Jurkat, Clone E6-1 (cell line): Measurements from ENCODE around the gene IFT122.
"Not testable (repeated sequence)": the region's sequence is repeated elsewhere in the genome, so short reads cannot be mapped to it uniquely, and the experiment has no call there.

ENCODE experiments used
- DNase-seq: peaks from one replicate; pipeline ENCODE4 v3.0.0-alpha.2; 2011; ENCODE audit warnings: low read depth, low spot score
- H3K4me3 ChIP-seq: 2 replicates; pipeline ENCODE4 v1.5.1; 2011; ENCODE audit warnings: mild to moderate bottlenecking, low read length, control low read depth, moderate library complexity

IFT122 gene

GRCh38 chr3:129543999-129544398 lies 104.0 kb downstream of the IFT122 start:
- H3K4me3 ChIP-seq = no peak overlapping the region
- DNase-seq = no peak

- not testable (repeated sequence) for DNase-seq, H3K4me3 ChIP-seq
Measured at GRCh38 chr3:129545951-129546350, 105.9 kb downstream of the IFT122 start.

GRCh38 chr3:129547241-129547640 lies 107.2 kb downstream of the IFT122 start:
- no peak overlapping the region for H3K4me3 ChIP-seq
- DNase-seq = no peak

GRCh38 chr3:129548104-129548965 lies 108.3 kb downstream of the IFT122 start:
- H3K4me3 ChIP-seq = no peak overlapping the region
- DNase-seq = no peak

GRCh38 chr3:129549006-129549800 lies 109.2 kb downstream of the IFT122 start:
- DNase-seq = no peak
- no peak overlapping the region for H3K4me3 ChIP-seq

GRCh38 chr3:129549805-129550204 lies 109.8 kb downstream of the IFT122 start:
- no peak for DNase-seq
- no peak overlapping the region for H3K4me3 ChIP-seq

- no peak overlapping the region for H3K4me3 ChIP-seq
- no peak for DNase-seq
Measured at GRCh38 chr3:129552287-129553050, 112.4 kb downstream of the IFT122 start.

- DNase-seq = no peak
- H3K4me3 ChIP-seq = no peak overlapping the region
Measured at GRCh38 chr3:129553171-129553570, 113.1 kb downstream of the IFT122 start.

DNA sequence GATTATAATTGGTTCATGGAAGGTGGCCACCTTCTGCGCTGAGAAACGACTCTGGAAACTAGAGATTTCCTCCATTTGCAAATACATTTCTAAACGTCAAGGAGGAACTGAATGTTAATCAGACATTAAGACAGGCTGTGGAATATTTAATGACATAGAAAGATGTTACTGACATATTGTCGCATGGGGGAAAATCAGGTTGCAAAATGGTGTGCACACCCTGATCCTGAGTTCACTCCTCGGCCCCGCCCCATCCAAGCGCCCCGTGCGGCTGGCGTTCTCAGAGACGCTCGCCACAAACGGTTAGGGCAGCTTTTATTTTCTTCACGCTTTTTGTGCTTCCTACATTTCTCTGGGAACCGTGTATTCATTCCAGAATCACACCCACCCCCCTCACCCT lies 113.7 kb downstream of the IFT122 start:
- peak; percentile 48 for DNase-seq
- H3K4me3 ChIP-seq = peak overlapping the region; percentile 9; the same call in 1 of the 2 replicates

GRCh38 chr3:129554356-129555152 lies 114.5 kb downstream of the IFT122 start:
- DNase-seq = peak; percentile 31
- H3K4me3 ChIP-seq = no peak overlapping the region

- H3K4me3 ChIP-seq = no peak overlapping the region
Measured at GRCh38 chr3:129555153-129555550, 115.1 kb downstream of the IFT122 start.

DNA sequence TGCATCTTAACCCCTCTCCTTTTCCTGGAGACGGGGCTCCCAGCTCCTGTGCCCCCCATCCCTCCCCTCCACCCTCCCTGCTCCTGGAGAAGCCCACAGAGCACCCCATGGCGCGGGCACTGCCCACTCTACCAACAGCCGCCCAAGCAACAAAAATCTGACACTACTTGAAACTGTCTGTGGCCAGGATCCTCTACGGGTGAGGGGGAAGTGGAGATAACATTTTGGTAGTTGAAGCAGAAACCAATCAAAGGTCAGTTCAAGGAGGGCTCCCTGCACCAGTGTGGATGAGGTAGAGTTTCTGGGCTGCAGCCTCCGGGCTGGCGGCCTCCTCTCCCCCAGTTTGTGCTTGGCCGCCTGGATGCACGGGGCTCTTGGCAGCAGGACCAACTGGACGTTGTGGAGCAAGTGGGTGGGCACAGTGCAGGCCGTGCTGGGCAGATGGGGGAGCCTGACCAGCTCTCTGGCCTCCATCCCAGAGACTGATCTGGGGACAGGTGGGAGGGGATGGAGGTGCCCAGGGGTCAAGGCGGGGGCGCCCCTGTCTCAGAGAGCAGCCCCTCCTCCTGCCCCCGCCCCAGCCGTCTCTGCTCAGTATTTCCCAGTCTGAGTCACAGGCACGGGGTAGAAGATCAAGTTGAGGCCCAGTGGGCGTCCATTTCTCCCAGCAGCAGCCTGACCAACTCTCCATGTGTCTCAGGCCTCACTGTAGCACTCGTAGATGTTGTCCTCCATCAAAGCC lies 115.8 kb downstream of the IFT122 start:
- DNase-seq = no peak
- no peak overlapping the region for H3K4me3 ChIP-seq

More at GRCh38 chr3:129555153-129555550, 115.1 kb downstream of the IFT122 start:
- no peak for DNase-seq

GRCh38 chr3:129556358-129556695 lies 116.3 kb downstream of the IFT122 start:
- DNase-seq = no peak
- no peak overlapping the region for H3K4me3 ChIP-seq

DNA sequence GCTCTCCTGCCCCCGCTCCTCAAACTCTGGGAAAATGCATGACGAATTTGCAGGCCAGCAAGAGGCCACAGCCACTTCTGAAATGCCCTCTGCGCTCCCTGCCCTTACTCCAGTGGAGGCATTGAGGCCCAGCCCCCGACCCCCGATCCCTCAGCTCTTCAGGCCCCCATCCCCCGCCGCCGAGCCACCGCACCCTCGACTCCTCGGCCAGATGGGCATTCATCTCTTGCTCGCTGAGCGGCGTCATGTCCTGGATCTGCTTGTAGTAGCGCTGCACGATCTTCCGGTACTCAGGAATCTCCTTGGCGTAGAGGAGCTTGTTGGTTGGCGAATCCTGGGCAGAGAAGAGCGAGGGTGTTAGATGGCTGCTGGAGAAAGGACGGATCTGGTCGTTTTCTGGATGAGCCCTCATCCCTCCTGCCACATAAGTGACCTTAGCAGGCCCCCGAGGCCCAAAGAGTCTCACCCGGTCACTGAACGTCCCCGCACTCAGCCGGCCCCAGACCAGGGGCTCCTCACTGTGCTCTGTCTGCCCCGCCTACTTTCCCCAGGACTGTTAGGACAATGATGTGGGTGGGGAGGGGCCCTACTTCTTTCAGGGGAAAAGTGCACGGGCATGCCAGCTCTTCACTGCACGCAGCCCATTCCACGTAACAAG lies 117.0 kb downstream of the IFT122 start:
- no peak for DNase-seq

DNA sequence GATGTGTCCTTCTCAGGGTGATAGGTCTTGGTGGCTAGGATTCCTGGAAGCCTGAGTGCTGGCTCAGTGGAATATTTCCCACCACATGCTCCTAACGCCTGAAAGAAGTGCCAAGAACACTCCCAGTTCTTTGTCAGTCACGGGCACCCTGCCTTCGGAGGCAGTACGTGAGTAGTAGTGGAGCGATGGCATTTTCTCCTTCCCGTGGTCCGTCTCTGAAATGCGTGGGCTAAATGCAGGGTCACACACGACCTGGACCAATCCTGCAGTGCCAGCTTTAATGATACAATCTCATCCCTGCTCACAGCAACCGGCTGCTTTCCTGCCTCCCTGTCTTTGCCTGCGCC lies 117.5 kb downstream of the IFT122 start:
- DNase-seq = no peak
- no peak overlapping the region for H3K4me3 ChIP-seq

More for the DNA sequence above, 117.0 kb downstream of the IFT122 start:
- no peak overlapping the region for H3K4me3 ChIP-seq

- H3K4me3 ChIP-seq = no peak overlapping the region
Measured at GRCh38 chr3:129558081-129558771, 118.2 kb downstream of the IFT122 start.

More at GRCh38 chr3:129558081-129558771, 118.2 kb downstream of the IFT122 start:
- DNase-seq = no peak
